Lower lobe of right lung (tissue), 2 donors: Measurements from ENCODE around the gene NOTCH2. TPM values are rescaled to one million over a fixed set of nuclear protein-coding genes. Genes with fewer than 3 reads are reported as not detected.

ENCODE experiments used
- ATAC-seq, 2 donors: fragments of 200-7000 bp; cut with Tn5 transposase; one replicate each; pipeline ENCODE4 v1.9.1; 2020 to 2022; ENCODE audit warnings: mild to moderate bottlenecking in 2 of 2, moderate library complexity in 2 of 2
- DNase-seq: peaks from one replicate; pipeline ENCODE4 v3.0.0-alpha.2; 2020
- H3K27ac ChIP-seq: fragments of 200-600 bp; one replicate; pipeline ENCODE4 v1.8.0; 2022
- H3K27me3 ChIP-seq: fragments of 200-600 bp; one replicate; pipeline ENCODE4 v1.8.0; 2022; ENCODE audit warnings: low read depth
- H3K36me3 ChIP-seq: fragments of 200-600 bp; one replicate; pipeline ENCODE4 v1.8.0; 2022; ENCODE audit warnings: mild to moderate bottlenecking
- H3K4me1 ChIP-seq: fragments of 200-600 bp; one replicate; pipeline ENCODE4 v1.8.0; 2022
- H3K4me3 ChIP-seq: fragments of 200-600 bp; one replicate; pipeline ENCODE4 v1.8.0; 2022; ENCODE audit warnings: mild to moderate bottlenecking
- H3K9me3 ChIP-seq: fragments of 200-600 bp; one replicate; pipeline ENCODE4 v1.8.0; 2022
- intact Hi-C: fragments of 100-400 bp; cut with DNase I; formaldehyde crosslinking; loops from one replicate; pipeline ENCODE4 v1.11.0; 2022
- total RNA-seq: library from RNA; stranded (reverse); fragmentation: NEBNext Ultra II Directional; extraction: Animal tissue kit (Norgen Biotek cat#: 25700); gene quantifications from one replicate; pipeline ENCODE4 v1.2.1, GENCODE V29; 2021
- TF ChIP-seq, protein P1 (sequence below): fragments of 200-600 bp; IDR thresholded peaks from one replicate; pipeline ENCODE4 v1.8.0; 2022; ENCODE audit warnings: antibody characterized with exemption, mild to moderate bottlenecking
- donor health status: DM: no; HTN: yes; CAD: no; lungs with severe emphysema.

NOTCH2 gene
- total RNA-seq, 1 donor from 2014 or later: 101 TPM

DNA sequence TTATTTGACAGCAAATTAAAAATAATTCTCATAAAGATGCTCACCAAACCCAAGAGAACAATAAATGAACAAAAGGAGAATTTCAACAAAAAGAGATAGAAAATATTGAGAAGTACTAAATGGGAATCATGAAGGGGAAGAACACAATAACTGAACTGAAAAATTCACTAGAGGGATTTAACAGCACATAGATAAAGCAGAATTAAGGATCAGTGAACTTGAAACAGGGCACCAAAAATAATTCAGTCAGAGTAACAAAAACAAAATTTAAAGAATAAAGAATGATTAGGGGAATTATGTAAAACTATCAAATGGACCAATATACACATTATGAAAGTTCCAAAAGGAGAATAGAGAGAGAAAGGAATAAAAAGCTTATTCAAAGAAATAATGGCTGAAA lies 181.0 kb downstream of the NOTCH2 start:
- Histone ChIP-seq H3K27ac (no peak overlapping the region), H3K4me1 (no peaks in the 10 kb centered on the region), H3K4me3 (no peak overlapping the region), H3K27me3 (no peaks in the 10 kb centered on the region), H3K36me3 (no peaks in the 10 kb centered on the region), H3K9me3 (no peaks in the 10 kb centered on the region)
- TF ChIP-seq, protein P1, sequence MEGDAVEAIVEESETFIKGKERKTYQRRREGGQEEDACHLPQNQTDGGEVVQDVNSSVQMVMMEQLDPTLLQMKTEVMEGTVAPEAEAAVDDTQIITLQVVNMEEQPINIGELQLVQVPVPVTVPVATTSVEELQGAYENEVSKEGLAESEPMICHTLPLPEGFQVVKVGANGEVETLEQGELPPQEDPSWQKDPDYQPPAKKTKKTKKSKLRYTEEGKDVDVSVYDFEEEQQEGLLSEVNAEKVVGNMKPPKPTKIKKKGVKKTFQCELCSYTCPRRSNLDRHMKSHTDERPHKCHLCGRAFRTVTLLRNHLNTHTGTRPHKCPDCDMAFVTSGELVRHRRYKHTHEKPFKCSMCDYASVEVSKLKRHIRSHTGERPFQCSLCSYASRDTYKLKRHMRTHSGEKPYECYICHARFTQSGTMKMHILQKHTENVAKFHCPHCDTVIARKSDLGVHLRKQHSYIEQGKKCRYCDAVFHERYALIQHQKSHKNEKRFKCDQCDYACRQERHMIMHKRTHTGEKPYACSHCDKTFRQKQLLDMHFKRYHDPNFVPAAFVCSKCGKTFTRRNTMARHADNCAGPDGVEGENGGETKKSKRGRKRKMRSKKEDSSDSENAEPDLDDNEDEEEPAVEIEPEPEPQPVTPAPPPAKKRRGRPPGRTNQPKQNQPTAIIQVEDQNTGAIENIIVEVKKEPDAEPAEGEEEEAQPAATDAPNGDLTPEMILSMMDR: no peak
- intact Hi-C loops: no loop called here
- DNase-seq (no peak), ATAC-seq (no peak)

GRCh38 chr1:119887427-119887826 lies 182.0 kb downstream of the NOTCH2 start:
- Histone ChIP-seq H3K27ac (no peak overlapping the region), H3K9me3 (no peaks in the 10 kb centered on the region), H3K4me1 (no peaks in the 10 kb centered on the region), H3K36me3 (no peaks in the 10 kb centered on the region), H3K27me3 (no peaks in the 10 kb centered on the region), H3K4me3 (no peak overlapping the region)
- intact Hi-C loops: no loop called here
- DNase-seq (no peak), ATAC-seq (no peak)
- TF ChIP-seq, protein P1: no peak

DNA sequence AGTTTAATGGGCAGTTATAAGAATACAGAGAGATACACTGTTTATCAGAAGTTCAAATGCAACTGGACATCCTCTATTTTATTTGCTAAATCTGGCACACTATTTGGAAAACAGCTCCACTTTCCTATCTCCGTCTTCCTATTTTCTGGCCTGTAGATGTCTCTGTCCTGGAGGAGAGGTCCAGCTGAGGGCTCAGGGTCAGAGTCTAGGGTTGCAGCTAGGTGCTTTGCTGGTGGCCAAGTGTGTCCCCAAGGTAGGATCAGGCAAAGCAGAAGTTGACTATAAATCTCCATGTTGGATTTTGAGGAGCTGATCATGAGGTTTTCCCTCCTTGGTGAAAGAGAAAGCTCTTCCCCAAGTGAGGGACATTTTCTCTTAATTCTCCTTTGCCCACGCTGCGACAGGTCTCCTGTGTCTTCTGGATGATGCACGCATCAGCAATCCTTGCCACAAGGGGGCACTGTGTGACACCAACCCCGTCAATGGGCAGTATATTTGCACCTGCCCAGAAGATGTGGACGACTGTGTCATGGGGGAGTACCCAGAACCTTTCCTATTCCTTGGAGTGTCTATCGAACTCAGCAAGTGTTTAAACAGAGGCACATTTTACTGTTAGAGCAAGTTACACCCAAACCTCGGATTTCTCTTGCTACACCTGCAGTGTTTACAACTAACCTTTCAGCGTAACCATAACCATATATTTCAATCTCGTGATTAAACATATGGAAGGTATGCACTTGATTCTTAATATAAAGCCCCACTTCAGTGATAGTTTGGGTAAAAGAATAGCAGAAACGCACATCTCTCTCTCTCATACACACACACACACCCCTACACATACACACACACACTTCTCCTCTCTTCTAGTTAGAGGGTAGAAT lies 183.3 kb downstream of the NOTCH2 start:
- Histone ChIP-seq H3K27ac (no peak overlapping the region), H3K27me3 (no peaks in the 10 kb centered on the region), H3K4me1 (no peaks in the 10 kb centered on the region), H3K4me3 (no peak overlapping the region), H3K36me3 (no peaks in the 10 kb centered on the region), H3K9me3 (no peaks in the 10 kb centered on the region)
- intact Hi-C loops: no loop called here
- ATAC-seq (peak; percentile 82 to 88), DNase-seq (peak; percentile 59)
- TF ChIP-seq, protein P1: peak; percentile 78

- DNase-seq (no peak), ATAC-seq (no peak)
- H3K4me3 ChIP-seq: no peak overlapping the region
- H3K27ac ChIP-seq: no peak overlapping the region
- H3K9me3 ChIP-seq: no peaks in the 10 kb centered on the region
- TF ChIP-seq, protein P1: no peak
- H3K27me3 ChIP-seq: no peaks in the 10 kb centered on the region
- H3K4me1 ChIP-seq: no peaks in the 10 kb centered on the region
- intact Hi-C loops: no loop called here
- no peaks in the 10 kb centered on the region for H3K36me3 ChIP-seq
Observed at GRCh38 chr1:119884711-119885110, 184.8 kb downstream of the NOTCH2 start.

GRCh38 chr1:119883826-119884225 lies 185.6 kb downstream of the NOTCH2 start:
- Histone ChIP-seq H3K4me1 (no peaks in the 10 kb centered on the region), H3K27me3 (no peaks in the 10 kb centered on the region), H3K27ac (no peak overlapping the region), H3K4me3 (no peak overlapping the region), H3K36me3 (no peaks in the 10 kb centered on the region), H3K9me3 (no peaks in the 10 kb centered on the region)
- ATAC-seq (no peak), DNase-seq (no peak)
- TF ChIP-seq, protein P1: no peak
- intact Hi-C loops: no loop called here
